ENCODE results near the gene PAN3. TPM values are rescaled to one million over a fixed set of nuclear protein-coding genes. Genes with fewer than 3 reads are reported as not detected.

PAN3 gene
- total RNA-seq, 1 experiment from 2014 or later = 46.1 TPM

DNA sequence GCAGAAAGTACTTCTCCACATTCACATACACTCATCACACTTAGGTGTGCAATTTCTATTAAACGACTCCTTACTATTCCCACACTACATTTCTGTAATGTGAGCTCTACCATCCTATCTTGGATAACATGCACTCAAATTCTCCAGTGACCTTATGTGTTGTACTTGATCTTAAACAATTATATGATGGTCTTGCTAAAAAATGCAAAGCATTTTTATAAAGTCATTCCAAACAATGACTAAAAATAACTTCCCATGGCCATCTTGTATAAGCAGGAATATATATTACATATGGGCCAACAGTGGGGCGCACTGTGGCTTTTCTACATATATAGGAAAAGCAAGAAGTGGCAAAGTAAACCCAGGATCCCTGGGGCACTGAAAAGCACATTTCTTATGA, 201.1 kb downstream of the PAN3 start:
- Histone ChIP-seq H3K36me3 (ENCODE audit: insufficient read depth, low read length, poor library complexity, severe bottlenecking) (no peaks in the 10 kb centered on the region), H3K27me3 (replicated peaks; ENCODE audit: insufficient read depth, low read depth, low read length, poor library complexity) (no peaks in the 10 kb centered on the region), H3K9me3 (ENCODE audit: low read depth, low read length, poor library complexity, severe bottlenecking) (no peaks in the 10 kb centered on the region), H3K27ac (ENCODE audit: low read depth, low read length, poor library complexity, severe bottlenecking) (no peak overlapping the region), H3K4me3 (ENCODE audit: low read depth, low read length, poor library complexity, severe bottlenecking) (no peak overlapping the region), H3K4me1 (ENCODE audit: insufficient read depth, low read length, poor library complexity, severe bottlenecking) (peaks cover 43% of the 10 kb centered on the region)
- TF ChIP-seq, protein P1, sequence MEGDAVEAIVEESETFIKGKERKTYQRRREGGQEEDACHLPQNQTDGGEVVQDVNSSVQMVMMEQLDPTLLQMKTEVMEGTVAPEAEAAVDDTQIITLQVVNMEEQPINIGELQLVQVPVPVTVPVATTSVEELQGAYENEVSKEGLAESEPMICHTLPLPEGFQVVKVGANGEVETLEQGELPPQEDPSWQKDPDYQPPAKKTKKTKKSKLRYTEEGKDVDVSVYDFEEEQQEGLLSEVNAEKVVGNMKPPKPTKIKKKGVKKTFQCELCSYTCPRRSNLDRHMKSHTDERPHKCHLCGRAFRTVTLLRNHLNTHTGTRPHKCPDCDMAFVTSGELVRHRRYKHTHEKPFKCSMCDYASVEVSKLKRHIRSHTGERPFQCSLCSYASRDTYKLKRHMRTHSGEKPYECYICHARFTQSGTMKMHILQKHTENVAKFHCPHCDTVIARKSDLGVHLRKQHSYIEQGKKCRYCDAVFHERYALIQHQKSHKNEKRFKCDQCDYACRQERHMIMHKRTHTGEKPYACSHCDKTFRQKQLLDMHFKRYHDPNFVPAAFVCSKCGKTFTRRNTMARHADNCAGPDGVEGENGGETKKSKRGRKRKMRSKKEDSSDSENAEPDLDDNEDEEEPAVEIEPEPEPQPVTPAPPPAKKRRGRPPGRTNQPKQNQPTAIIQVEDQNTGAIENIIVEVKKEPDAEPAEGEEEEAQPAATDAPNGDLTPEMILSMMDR (conservative IDR thresholded peaks at IDR 0.05; ENCODE audit: low read depth, low read length) = no peak
- TF ChIP-seq EZH2 (IDR thresholded peaks at IDR 0.05; ENCODE audit: borderline replicate concordance, low read depth, low read length, poor library complexity, severe bottlenecking) = no peak
- intact Hi-C loops (cut with micrococcal nuclease; ENCODE audit: unreplicated experiment) = no loop called here
- no peak for DNase-seq (ENCODE audit: low spot score)
- BruUV-seq (replicated peaks) = no TSS peak
- CTCF ChIA-PET = no interaction called here
- POLR2A ChIA-PET (ENCODE audit: low non-redundant PET) = no interaction called here

DNA sequence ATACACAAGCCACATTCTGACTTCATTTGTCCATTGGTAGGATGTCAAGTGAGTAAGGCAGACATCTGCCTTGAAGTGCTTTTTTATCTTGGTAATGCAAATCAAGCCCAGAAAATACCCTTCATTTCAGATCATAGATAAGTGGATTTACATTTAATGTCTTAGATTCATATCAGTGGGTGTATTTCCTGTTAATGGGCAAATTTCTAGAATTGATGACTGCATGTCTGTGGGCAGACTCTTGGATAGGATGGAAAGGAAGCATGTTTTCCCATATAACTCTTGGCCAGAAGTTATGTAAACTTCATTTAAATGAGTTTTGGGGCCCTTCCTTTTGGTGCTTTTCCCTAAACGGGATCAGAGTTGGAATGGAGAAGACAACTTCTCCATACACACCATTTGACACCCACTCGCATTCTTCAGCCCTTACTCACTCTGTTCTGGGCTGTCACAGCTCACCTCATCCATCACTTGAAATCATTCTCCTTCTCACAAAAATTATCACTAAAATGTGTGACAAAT, 202.0 kb downstream of the PAN3 start:
- Histone ChIP-seq H3K27me3 (replicated peaks; ENCODE audit: insufficient read depth, low read depth, low read length, poor library complexity) (no peaks in the 10 kb centered on the region), H3K27ac (ENCODE audit: low read depth, low read length, poor library complexity, severe bottlenecking) (no peak overlapping the region), H3K9me3 (ENCODE audit: low read depth, low read length, poor library complexity, severe bottlenecking) (no peaks in the 10 kb centered on the region), H3K4me3 (ENCODE audit: low read depth, low read length, poor library complexity, severe bottlenecking) (no peak overlapping the region), H3K4me1 (ENCODE audit: insufficient read depth, low read length, poor library complexity, severe bottlenecking) (peaks cover 43% of the 10 kb centered on the region), H3K36me3 (ENCODE audit: insufficient read depth, low read length, poor library complexity, severe bottlenecking) (no peaks in the 10 kb centered on the region)
- intact Hi-C loops (cut with micrococcal nuclease; ENCODE audit: unreplicated experiment) = no loop called here
- CTCF ChIA-PET = no interaction called here
- DNase-seq (ENCODE audit: low spot score) = peak; percentile 74
- TF ChIP-seq, protein P1 (conservative IDR thresholded peaks at IDR 0.05; ENCODE audit: low read depth, low read length) = no peak
- no peak for TF ChIP-seq EZH2 (IDR thresholded peaks at IDR 0.05; ENCODE audit: borderline replicate concordance, low read depth, low read length, poor library complexity, severe bottlenecking)
- POLR2A ChIA-PET (ENCODE audit: low non-redundant PET) = no interaction called here
- no TSS peak for BruUV-seq (replicated peaks)

DNA sequence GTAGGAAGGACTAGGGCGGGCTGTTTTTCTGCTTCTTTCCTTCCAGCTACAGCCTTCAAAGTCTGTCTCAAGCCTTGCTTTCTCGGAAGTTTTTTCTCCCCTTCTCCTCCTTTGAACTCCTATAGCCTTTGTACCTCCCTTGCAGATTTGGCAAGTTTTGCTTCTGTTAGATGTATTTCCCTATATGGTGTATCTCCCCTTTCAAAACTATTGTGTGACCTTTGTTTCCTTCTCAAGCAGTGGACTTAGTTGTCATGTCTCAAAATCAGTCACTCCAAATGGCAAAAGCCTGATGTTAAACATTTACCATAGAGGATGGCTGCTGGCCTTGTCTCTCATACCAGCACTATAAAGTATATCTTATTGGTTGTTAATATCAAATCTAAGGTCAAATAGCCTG, 203.9 kb downstream of the PAN3 start:
- no peaks in the 10 kb centered on the region for H3K27me3 ChIP-seq (replicated peaks; ENCODE audit: insufficient read depth, low read depth, low read length, poor library complexity)
- no peaks in the 10 kb centered on the region for H3K9me3 ChIP-seq (ENCODE audit: low read depth, low read length, poor library complexity, severe bottlenecking)
- intact Hi-C loops (cut with micrococcal nuclease; ENCODE audit: unreplicated experiment) = no loop called here
- H3K4me3 ChIP-seq (ENCODE audit: low read depth, low read length, poor library complexity, severe bottlenecking) = no peak overlapping the region
- H3K4me1 ChIP-seq (ENCODE audit: insufficient read depth, low read length, poor library complexity, severe bottlenecking) = peaks cover 28% of the 10 kb centered on the region
- no peaks in the 10 kb centered on the region for H3K36me3 ChIP-seq (ENCODE audit: insufficient read depth, low read length, poor library complexity, severe bottlenecking)
- CTCF ChIA-PET = no interaction called here
- POLR2A ChIA-PET (ENCODE audit: low non-redundant PET) = no interaction called here
- TF ChIP-seq, protein P1 (conservative IDR thresholded peaks at IDR 0.05; ENCODE audit: low read depth, low read length) = no peak
- TF ChIP-seq EZH2 (IDR thresholded peaks at IDR 0.05; ENCODE audit: borderline replicate concordance, low read depth, low read length, poor library complexity, severe bottlenecking) = no peak
- no peak for DNase-seq (ENCODE audit: low spot score)
- no TSS peak for BruUV-seq (replicated peaks)
- H3K27ac ChIP-seq (ENCODE audit: low read depth, low read length, poor library complexity, severe bottlenecking) = no peak overlapping the region
